ENCODE data around the gene SV2B.

- TF ChIP-seq CTCF (tag by site-specific recombination; IDR thresholded peaks at IDR 0.05), result no peak
- no peak for TF ChIP-seq ZBTB8A (tag by site-specific recombination; IDR thresholded peaks at IDR 0.05)
- no peak for TF ChIP-seq ATF2 (tag by site-specific recombination; IDR thresholded peaks at IDR 0.05; ENCODE audit: low read depth)
- no peak for TF ChIP-seq ZNF558 (tag by site-specific recombination; IDR thresholded peaks at IDR 0.05)
- no peak for TF ChIP-seq ZBTB21 (tag by site-specific recombination; IDR thresholded peaks at IDR 0.05)
- no peak for TF ChIP-seq OSR2 (tag by site-specific recombination; IDR thresholded peaks at IDR 0.05)
- no peak for TF ChIP-seq ZSCAN16 (tag by site-specific recombination; IDR thresholded peaks at IDR 0.05)
- no peak for TF ChIP-seq YY1 (tag by site-specific recombination; IDR thresholded peaks at IDR 0.05)
- no peak for TF ChIP-seq ZNF2 (tag by site-specific recombination; IDR thresholded peaks at IDR 0.05)
- TF ChIP-seq ZNF48 (tag by site-specific recombination; IDR thresholded peaks at IDR 0.05), result no peak
- TF ChIP-seq MEIS1 (CRISPR knock-in tag; IDR thresholded peaks at IDR 0.05; ENCODE audit: borderline replicate concordance), result no peak
- no peak for TF ChIP-seq BCL6B (tag by site-specific recombination; IDR thresholded peaks at IDR 0.05)
These were observed 34.6 kb upstream of the SV2B start for GRCh38 chr15:91065505-91065904.
